AG08396 (cell line): ENCODE results near the gene KRTAP1-5.
A peak's percentile ranks its signal among the peaks of the same experiment; 100 is the strongest.
"Not testable (repeated sequence)": the region's sequence is repeated elsewhere in the genome, so short reads cannot be mapped to it uniquely, and the experiment has no call there.

Experiments used
- DNase-seq: peaks from one replicate; pipeline ENCODE4 v3.0.0; 2012; ENCODE audit warnings: low spot score, mixed read lengths

Gene KRTAP1-5

DNA sequence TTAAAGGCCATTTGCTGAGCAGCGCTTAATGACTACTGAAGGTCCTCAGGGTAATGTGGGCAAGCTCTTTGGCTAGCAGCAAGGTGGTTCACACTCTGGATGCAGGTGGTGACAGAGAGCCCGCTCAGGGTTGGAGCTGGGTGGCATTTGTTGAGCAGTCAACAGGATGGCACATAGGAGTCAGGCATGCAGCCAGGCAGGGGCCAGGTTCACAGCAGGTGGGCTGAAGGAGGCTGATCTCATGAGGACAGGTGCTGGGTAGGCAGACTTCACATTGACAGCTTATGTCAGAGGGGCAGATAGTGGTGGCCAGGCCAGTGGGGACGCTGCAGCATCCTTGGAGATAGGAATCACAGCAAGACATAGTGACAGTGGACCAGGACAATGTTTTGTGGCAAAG lies 22.6 kb downstream of the KRTAP1-5 start:
- no peak for DNase-seq

DNA sequence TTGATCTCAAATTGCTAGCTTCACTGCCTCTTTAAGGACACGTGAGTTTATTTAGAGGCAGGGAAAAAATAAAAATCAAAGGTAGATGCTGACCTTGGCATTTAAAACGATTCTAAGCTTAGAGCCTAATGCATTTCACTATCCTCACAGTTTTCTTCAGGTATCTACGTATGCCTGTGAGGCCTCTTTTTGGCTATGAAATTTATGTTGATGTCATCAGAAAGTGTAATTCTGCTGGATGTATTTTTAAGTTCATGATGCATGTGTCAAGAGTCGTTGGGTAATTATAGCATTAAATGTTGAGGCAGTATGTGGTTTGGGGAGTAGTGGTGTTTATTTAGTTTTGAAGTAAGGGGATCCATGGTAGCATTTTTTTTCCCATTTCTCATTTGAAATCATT lies 23.1 kb downstream of the KRTAP1-5 start:
- no peak for DNase-seq

DNA sequence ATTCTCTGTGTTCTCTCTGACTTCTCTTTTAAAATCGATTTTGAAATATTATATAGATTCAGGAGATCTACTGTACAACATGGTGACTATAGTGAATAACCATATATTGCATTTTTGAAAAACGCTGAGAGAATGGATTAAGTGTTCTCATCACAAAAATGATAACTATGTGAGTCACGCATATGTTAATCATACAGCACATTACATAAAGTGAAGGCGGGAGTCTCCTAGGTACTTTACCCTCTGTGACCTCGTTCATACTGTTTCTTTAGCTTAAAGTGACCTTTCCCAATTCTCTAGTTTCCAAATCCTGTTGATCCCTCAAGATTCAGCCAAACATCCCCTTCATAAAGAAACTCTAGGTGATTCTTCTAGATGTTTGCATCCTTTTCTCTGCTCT lies 24.2 kb downstream of the KRTAP1-5 start:
- DNase-seq: no peak

DNA sequence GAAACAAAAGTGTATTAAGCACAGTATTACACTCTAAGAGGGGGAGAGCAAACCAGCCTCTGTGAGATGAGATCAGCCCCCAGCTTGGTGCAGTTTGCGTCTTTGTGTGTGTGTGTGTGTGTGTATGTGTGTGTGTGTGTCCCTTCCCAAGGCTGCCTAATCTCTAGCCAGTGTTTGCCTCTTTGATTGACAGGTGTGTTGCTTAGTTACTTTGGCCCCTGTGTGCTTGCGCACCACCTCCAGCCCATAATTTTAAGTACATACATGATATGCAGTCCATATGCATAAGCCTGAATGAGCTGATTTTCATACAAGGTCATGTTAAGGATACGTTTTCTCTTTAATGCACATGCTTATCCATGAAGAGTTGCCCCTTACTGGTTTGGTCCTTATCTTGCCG lies 25.2 kb downstream of the KRTAP1-5 start:
- no peak for DNase-seq

DNA sequence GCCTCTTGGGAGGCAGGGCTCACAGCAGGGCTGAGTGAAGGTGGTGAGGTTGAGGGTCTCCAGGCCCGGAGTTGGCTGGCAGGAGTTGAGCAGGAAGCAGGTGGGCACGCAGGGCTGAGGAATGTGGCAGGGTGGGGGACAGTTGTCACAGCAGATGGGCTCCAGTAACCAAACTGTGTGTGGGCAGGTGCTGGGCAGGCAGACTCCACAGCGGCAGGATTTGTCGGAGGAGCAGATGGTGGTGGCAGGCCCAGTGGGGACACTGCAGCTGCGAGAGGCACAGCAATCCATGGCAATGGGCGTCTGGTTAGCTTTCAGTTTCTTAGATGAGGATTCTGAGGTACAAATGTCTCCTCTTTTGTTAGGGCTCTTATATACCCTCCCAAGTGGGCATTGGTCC lies 27.4 kb downstream of the KRTAP1-5 start, which contains the start of gene KRTAP3-2:
Gene KRTAP3-2, minus strand, starts transcription at position 344 of the 400 bp plus-strand sequence. Its CDS starts 53 bp downstream, at position 291.
- DNase-seq: not testable (repeated sequence)

DNA sequence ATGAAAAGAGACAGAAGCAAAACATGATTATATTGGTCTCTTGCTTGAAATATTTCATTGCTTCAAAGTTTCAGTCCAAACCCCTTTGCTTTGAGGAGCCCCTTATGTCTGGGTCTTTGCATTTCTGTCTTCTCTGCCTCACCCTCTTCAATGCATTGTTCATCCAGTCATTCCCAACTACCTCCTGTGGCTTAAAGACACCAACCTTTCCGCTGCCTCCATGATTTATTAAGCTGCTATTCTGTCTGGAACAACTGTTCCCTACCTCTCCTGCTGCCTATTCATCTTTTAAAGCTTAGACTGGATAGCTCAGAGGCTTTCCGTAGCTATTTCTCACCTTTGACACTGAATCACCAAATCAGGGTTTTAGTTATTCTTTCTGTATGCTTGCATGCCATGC lies 29.6 kb downstream of the KRTAP1-5 start:
- no peak for DNase-seq

DNA sequence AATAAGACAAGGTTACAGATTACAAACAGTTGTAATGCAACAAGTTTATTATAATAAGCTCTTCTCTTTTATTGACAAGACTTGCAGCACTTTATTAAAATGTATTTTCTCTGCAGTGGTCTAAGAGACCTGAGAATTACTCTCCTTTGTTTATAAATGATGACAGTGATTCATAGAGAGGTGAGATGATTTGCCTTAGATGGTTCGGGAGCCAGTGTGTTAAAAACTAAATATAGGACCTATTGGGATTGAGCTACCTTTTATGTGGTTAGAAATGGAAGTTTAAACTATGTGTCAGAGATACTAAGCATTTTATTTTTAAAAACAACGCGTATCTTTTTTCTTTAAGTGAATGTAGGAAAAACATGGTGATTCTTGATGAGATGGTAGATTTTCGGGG lies 30.2 kb downstream of the KRTAP1-5 start:
- DNase-seq: no peak

DNA sequence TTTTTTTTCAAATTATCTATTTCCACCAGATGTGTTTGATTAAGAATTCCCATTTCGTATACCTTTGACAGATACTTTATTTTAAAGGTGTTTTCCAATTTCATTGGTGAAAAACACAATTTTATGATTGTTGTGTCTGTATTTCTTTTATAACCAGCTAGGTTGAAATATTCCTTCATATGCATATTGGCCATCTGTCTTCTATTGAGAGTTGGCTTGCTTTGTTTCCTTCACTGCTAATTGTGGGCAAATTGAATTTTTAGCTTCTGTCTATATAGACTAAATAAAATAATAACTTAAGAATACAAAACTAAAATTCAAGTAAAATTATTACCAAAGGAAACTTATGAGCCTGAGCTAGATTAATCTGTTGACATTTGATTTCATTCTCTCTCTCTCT lies 31.9 kb downstream of the KRTAP1-5 start:
- DNase-seq: no peak

DNA sequence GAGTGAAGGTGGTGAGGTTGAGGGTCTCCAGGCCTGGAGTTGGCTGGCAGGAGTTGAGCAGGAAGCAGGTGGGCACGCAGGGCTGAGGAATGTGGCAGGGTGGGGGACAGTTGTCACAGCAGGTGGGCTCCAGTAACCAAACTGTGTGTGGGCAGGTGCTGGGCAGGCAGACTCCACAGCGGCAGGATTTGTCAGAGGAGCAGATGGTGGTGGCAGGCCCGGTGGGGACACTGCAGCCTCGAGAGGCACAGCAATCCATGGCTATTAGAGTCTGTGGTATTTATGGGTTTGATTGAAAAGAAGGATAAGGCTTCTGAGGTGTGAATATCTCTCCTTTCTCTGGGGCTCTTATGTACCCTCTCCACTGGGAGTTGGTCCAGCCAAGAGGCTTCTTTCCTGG lies 33.2 kb downstream of the KRTAP1-5 start, which contains the start of gene KRTAP3-3:
Gene KRTAP3-3, minus strand, starts transcription at position 326 of the 400 bp plus-strand sequence. Its CDS starts 67 bp downstream, at position 259.
- DNase-seq: no peak

DNA sequence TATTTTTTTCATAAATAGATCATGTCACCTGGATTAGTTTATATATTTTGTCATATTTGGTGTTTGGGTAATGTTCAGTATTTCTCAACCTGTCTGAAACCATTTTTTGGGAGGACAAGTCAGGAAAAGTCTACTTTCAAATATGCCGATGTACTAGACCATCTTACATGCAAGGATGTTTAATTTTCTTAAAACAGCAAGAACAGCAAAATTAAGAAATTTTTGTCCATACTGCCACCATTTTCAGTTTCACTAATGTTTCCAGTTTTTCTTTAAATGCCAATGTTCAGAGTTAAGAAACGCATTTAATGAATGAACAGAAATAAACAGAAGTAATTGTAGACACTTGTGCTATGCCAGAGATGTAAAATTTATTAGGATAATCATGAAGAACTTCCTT lies 33.9 kb downstream of the KRTAP1-5 start:
- DNase-seq: no peak

DNA sequence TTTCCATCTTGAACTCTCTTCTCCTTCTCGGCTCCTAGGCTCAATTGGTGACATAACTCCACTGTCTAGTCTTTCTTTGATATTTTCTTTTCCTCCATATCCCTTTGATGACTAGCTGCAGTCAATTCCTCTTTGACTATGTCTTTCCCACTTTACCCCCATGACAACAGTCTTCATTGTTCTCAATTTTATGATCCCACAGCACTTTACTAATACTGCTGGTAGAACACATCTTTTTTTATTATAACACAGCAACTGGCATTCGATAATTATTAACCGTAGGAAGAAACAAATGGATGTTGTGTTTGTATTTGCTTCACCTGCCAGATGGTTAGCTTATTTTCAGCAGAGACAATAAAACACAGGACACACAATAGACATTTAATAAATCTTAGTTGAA lies 34.3 kb downstream of the KRTAP1-5 start:
- DNase-seq: no peak

DNA sequence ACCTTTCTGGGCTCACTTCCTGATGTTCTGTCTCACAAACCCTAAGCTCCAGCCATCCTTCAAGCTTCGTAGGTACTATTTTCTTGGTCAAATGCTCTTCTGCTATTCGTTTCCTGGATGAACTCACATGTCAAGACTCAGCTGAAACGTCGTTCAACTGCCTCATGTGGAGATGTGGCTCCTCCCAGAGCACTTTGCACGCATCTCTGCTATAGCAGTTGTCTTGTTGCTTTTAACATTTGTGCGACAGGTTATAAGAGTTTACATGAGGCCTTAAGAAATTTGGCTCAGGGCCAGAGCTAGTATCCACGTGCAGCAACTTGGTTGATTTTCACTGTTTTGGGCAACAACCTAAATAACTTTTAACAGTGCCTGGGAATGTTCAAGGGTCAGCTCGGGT lies 40.1 kb downstream of the KRTAP1-5 start:
- no peak for DNase-seq

DNA sequence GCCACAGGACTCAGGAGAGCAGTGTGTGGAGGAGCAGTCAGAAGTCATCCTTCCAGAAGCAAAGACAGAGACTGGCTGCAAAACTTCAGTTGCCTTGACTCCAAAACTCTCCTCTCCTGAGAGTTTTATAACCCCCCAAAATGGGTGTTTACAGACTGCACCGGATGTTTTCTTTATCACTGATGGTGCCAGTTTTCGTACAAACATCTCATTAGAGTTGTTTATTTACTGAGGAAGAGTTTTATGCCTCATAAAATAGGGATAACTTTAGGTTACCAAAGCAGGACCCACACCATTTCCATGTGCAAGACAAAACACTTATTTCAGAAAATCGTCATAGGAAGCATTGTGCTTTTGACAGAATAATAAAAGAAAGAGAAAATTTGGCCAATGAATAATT lies 42.8 kb downstream of the KRTAP1-5 start, which contains the start of gene KRT40:
Gene KRT40, minus strand, starts transcription at position 101 of the 400 bp plus-strand sequence. Its CDS starts 53 bp downstream, at position 48.
- no peak for DNase-seq

DNA sequence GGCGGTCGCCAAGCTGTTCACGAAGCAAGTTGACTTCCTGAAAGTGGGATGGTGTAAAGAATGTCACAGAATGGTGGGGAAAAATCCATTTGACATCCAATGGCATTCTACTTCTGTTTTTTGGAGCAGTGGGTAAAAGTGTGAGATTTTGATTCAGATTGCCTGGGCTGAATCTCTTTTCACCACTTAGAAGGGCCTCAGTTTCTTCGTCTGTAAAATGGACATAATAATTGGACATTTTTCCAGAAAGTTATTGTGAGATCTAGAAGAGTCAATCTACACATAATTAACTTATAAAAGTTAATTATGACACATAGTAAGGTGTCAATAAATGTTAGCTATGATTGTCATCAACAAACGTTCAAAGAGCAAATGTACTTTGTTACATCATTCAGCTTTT lies 45.9 kb downstream of the KRTAP1-5 start:
- DNase-seq: no peak

DNA sequence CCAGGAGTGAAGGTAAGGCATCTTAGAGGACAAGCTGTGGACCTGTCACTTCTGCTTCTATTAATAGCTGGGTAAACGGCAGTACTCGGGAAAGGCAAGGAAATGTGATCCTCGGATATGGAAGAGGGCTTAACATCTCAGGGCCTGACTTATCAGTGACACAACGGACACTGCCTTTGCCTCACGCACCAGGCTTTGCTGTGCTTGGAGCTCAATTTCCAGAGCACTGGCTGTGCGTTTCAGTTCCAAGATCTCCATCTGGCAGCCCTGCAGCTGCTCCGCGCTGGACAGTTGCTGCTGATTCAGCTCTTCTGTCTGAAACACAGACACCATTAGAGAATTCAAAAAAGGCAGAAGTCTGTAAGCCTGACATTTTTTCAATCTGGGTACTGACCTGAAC lies 46.4 kb downstream of the KRTAP1-5 start:
- DNase-seq: peak; percentile 64

DNA sequence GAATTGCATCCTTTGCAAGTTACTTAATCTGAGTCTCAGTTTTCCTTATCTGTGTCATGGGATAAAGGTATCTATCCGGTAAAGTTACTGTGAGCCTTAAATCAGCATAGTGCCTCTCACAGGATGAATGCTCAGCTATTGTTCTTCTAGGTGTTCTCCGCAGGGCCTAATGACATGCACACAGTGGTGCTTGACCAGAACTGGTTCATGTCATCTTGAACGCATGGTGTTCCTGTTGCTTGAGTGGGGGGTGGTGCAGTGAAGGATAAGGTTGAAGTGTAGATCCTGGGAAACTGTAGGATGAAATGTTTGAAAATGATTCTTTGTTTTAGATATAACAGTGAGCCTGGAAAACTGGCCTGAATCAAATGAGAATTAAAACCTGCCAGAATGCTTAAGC lies 46.9 kb downstream of the KRTAP1-5 start:
- no peak for DNase-seq

DNA sequence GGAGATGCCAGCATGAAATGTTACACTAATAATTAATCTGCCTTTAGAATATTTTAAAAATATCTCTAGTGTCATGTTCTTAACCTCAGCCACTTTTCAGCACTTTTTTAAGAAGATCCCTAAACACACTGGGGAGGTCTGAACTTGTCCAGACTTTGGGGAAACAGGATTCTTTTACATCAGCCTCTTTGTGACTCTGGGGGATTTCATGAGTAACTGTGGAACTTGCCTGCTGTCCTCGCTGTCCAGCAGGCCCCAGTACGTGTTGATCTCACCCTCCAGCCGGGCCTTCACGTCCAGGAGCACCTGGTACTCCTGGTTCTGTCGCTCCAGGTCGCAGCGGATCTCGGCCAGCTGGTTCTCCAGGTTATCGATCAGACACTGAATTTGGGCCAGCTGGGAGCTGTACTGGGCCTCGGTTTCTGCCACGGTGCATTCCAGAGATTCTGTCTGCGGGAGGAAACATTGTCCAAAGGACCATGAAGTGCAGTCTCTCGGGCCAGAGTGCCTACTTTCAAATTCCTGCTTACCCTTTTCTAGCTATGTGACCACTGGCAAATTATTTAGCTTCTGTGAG lies 48.3 kb downstream of the KRTAP1-5 start:
- no peak for DNase-seq
